ENCODE data around the gene ADPRM. TPM values are rescaled to one million over a fixed set of nuclear protein-coding genes. Genes with fewer than 3 reads are reported as not detected.
"Not testable (repeated sequence)": the region's sequence is repeated elsewhere in the genome, so short reads cannot be mapped to it uniquely, and the experiment has no call there.

ADPRM gene
- polyA plus RNA-seq, 1 donor from 2014 or later = 33.2 TPM

- no peaks in the 10 kb centered on the region for H3K9me3 Mint-ChIP-seq
- H3K4me3 Mint-ChIP-seq = no peak overlapping the region
- H3K27me3 Mint-ChIP-seq = no peaks in the 10 kb centered on the region
- H3K36me3 Mint-ChIP-seq = peaks cover 6% of the 10 kb centered on the region
- no peaks in the 10 kb centered on the region for H3K4me1 Mint-ChIP-seq
- no peak overlapping the region for H3K27ac Mint-ChIP-seq
Observed at GRCh38 chr17:10674704-10675103, 22.7 kb upstream of the ADPRM start.

GRCh38 chr17:10681866-10682446 is 15.4 kb upstream of the ADPRM start:
- Mint-ChIP-seq H3K4me3 (no peak overlapping the region), H3K27ac (peak overlapping the region in 1 of 3 donors; percentile 37), H3K4me1 (no peaks in the 10 kb centered on the region), H3K27me3 (no peaks in the 10 kb centered on the region), H3K36me3 (peaks cover 7% of the 10 kb centered on the region), H3K9me3 (no peaks in the 10 kb centered on the region)

DNA sequence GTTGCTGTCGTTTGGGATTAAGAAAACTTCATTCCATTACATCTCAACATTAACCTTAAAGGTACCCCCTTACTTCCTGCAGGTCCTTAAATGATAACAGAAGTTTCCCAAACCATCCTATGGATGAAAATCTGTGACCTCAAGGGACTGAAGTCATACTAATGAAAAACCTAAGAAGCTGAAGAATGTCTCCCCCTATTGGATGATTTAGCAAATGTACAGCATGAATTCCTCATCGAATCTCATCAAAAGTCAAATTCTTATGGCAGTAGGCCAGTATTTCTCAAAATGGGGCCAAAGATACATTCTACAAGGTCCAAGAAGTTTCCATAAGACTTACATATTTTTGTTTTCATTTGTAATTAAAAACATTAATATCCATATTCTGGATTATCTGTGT is 13.5 kb upstream of the ADPRM start:
- H3K36me3 Mint-ChIP-seq = peaks cover 8% of the 10 kb centered on the region
- H3K9me3 Mint-ChIP-seq = no peaks in the 10 kb centered on the region
- peaks cover 0 to 5% (median 0%) of the 10 kb centered on the region in 3 donors for H3K4me1 Mint-ChIP-seq
- H3K27me3 Mint-ChIP-seq = no peaks in the 10 kb centered on the region
- no peak overlapping the region for H3K27ac Mint-ChIP-seq
- H3K4me3 Mint-ChIP-seq = no peak overlapping the region

GRCh38 chr17:10687499-10687898 is 9.9 kb upstream of the ADPRM start:
- peaks cover 9% of the 10 kb centered on the region for H3K36me3 Mint-ChIP-seq
- H3K9me3 Mint-ChIP-seq = no peaks in the 10 kb centered on the region
- peaks cover 13 to 21% (median 17%) of the 10 kb centered on the region in 3 donors for H3K4me1 Mint-ChIP-seq
- H3K4me3 Mint-ChIP-seq = no peak overlapping the region
- no peaks in the 10 kb centered on the region for H3K27me3 Mint-ChIP-seq
- H3K27ac Mint-ChIP-seq = no peak overlapping the region

GRCh38 chr17:10695875-10696407 is 1.5 kb upstream of the ADPRM start:
- H3K27ac Mint-ChIP-seq = peak overlapping the region in 2 of 3 donors; percentile 78 to 97
- H3K4me3 Mint-ChIP-seq = peak overlapping the region in 3 of 4 donors; percentile 93 to 97 (median 96)
- H3K27me3 Mint-ChIP-seq, H3K36me3 Mint-ChIP-seq, H3K9me3 Mint-ChIP-seq: not testable (repeated sequence)
- H3K4me1 Mint-ChIP-seq = peaks cover 18 to 41% (median 31%) of the 10 kb centered on the region in 3 donors

DNA sequence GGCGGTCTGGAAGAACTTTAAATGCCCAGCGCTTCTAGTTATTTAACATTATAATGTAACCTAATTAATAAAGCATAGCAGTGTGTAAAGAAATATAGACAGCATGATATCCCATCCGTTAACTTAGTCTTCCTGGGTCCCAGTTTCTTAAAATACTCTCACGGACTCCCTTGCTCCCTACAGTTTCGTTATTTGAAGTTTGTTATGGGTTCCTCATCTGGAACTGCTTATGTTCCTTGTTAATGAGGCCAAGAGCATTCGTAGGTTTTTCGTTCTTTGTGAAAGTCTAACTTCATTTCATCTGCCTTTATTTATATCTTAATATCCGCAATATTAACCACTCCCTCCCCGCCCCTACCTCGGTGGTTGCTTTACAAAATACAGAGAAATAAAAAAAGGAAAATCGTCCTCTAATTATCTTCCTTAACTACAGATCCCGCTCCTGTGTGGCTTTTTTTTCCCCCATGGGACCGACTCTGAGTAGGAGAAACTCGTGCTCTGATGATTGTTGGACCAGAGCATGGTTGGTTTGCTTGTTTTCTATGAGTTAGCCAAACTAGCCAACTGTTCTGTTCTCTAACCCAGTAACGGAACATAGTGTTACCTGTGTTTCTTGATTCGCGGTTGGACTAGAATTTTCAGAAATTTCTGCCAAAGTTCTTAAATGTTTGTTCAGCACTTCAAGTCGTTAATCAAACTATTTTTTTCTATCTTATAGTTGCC is 863 bp downstream of the ADPRM start:
- H3K36me3 Mint-ChIP-seq = peaks cover 2% of the 10 kb centered on the region
- H3K27me3 Mint-ChIP-seq = no peaks in the 10 kb centered on the region

GRCh38 chr17:10699856-10700255 is 2.5 kb downstream of the ADPRM start:
- Mint-ChIP-seq H3K27me3 (no peaks in the 10 kb centered on the region), H3K4me1 (peaks cover 26 to 45% (median 35%) of the 10 kb centered on the region in 3 donors), H3K9me3 (no peaks in the 10 kb centered on the region), H3K27ac (peak overlapping the region; percentile 16 to 78 (median 74)), H3K4me3 (peak overlapping the region; percentile 16 to 72 (median 60)), H3K36me3 (peaks cover 2% of the 10 kb centered on the region)

More for the DNA sequence above, 863 bp downstream of the ADPRM start:
- H3K4me1 Mint-ChIP-seq = peaks cover 24 to 49% (median 42%) of the 10 kb centered on the region in 3 donors
- peak overlapping the region; percentile 87 to 97 (median 94) for H3K27ac Mint-ChIP-seq
- H3K4me3 Mint-ChIP-seq = peak overlapping the region; percentile 93 to 98 (median 95)
- H3K9me3 Mint-ChIP-seq = no peaks in the 10 kb centered on the region

GRCh38 chr17:10702574-10702973 is 5.2 kb downstream of the ADPRM start:
- Mint-ChIP-seq H3K4me3 (peak overlapping the region in 1 of 4 donors; percentile 23), H3K36me3 (no peaks in the 10 kb centered on the region), H3K27me3 (no peaks in the 10 kb centered on the region), H3K9me3 (no peaks in the 10 kb centered on the region), H3K4me1 (peaks cover 22 to 48% (median 31%) of the 10 kb centered on the region in 3 donors), H3K27ac (peak overlapping the region; percentile 3 to 54 (median 18))

DNA sequence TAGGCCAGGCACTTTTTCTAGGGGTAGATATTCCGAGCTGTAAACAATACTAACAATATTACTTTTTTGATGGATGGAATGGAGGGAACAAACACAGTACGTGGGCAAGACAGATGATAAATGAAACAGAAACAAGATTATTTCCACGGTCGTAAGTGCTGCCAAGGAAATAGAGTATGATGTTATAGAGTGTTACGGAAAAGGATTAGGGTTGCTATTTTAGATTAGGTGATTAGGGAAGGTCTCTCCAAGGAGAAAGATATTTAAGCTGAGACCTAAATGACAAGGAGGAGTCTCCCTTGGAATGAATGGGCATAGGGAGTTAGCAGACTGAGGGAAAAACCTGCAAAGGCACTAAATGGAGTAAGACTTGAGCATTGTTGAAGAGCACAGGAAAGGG is 8.3 kb downstream of the ADPRM start:
- Mint-ChIP-seq H3K4me1 (peaks cover 14 to 32% (median 20%) of the 10 kb centered on the region in 3 donors), H3K4me3 (no peak overlapping the region), H3K9me3 (no peaks in the 10 kb centered on the region), H3K27ac (peak overlapping the region in 1 of 3 donors; percentile 18), H3K27me3 (no peaks in the 10 kb centered on the region), H3K36me3 (no peaks in the 10 kb centered on the region)

- Mint-ChIP-seq H3K4me3 (no peak overlapping the region), H3K36me3 (peaks cover 3% of the 10 kb centered on the region), H3K4me1 (peaks cover 0 to 2% (median 0%) of the 10 kb centered on the region in 3 donors), H3K27ac (no peak overlapping the region), H3K9me3 (no peaks in the 10 kb centered on the region), H3K27me3 (no peaks in the 10 kb centered on the region)
Observed at GRCh38 chr17:10713318-10713717, 15.9 kb downstream of the ADPRM start.

DNA sequence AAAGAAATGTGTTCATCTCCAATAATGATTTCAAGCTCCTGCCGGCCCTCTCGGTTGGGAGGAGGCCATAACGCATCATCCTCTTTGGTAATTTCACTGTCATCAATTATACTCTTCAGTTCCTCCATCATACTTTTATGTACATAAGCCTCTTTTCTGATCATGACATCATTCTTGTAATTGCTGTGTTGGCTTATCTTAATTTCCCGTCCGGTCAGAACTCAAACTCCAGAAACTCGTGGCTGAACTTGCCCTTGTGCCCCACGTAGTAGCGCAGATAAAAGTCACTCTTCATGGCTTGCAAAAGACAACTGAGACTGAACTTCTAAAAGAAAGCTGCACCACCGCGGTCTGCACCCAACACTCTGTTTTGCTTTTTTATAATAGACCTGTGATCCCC is 18.8 kb downstream of the ADPRM start:
- Mint-ChIP-seq H3K36me3 (peaks cover 3% of the 10 kb centered on the region), H3K4me1 (no peaks in the 10 kb centered on the region), H3K27ac (no peak overlapping the region), H3K4me3 (no peak overlapping the region), H3K9me3 (no peaks in the 10 kb centered on the region), H3K27me3 (no peaks in the 10 kb centered on the region)

GRCh38 chr17:10718547-10718946 is 21.2 kb downstream of the ADPRM start:
- no peak overlapping the region for H3K4me3 Mint-ChIP-seq
- H3K9me3 Mint-ChIP-seq = no peaks in the 10 kb centered on the region
- no peak overlapping the region for H3K27ac Mint-ChIP-seq
- no peaks in the 10 kb centered on the region for H3K36me3 Mint-ChIP-seq
- no peaks in the 10 kb centered on the region for H3K4me1 Mint-ChIP-seq
- H3K27me3 Mint-ChIP-seq = no peaks in the 10 kb centered on the region

GRCh38 chr17:10724546-10725195 is 27.3 kb downstream of the ADPRM start:
- Mint-ChIP-seq H3K4me3 (no peak overlapping the region), H3K27me3 (no peaks in the 10 kb centered on the region), H3K27ac (no peak overlapping the region), H3K4me1 (no peaks in the 10 kb centered on the region), H3K36me3 (peaks cover 4% of the 10 kb centered on the region), H3K9me3 (no peaks in the 10 kb centered on the region)

DNA sequence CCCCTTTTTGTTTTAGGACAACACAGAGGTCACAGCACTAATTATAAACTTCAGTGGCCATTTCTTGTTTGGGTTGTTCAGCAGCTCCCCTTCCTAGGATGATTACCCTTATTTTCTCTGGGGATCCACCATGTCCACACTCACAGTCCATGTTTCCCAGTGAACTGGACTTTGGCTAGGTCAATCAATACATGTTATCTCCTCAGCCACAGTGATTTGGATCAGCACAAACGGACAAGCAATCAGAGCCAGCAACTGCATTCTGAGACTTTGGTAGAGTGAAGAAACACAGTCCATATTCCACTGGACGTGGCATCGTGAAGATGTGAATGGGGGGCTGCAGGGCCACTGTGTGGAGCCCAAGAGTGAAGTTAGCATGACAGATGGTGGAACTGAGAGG is 27.9 kb downstream of the ADPRM start:
- H3K4me1 Mint-ChIP-seq = peaks cover 0 to 2% (median 0%) of the 10 kb centered on the region in 3 donors
- H3K36me3 Mint-ChIP-seq = peaks cover 4% of the 10 kb centered on the region
- H3K27ac Mint-ChIP-seq = no peak overlapping the region
- H3K4me3 Mint-ChIP-seq = no peak overlapping the region
- no peaks in the 10 kb centered on the region for H3K27me3 Mint-ChIP-seq
- H3K9me3 Mint-ChIP-seq = no peaks in the 10 kb centered on the region

DNA sequence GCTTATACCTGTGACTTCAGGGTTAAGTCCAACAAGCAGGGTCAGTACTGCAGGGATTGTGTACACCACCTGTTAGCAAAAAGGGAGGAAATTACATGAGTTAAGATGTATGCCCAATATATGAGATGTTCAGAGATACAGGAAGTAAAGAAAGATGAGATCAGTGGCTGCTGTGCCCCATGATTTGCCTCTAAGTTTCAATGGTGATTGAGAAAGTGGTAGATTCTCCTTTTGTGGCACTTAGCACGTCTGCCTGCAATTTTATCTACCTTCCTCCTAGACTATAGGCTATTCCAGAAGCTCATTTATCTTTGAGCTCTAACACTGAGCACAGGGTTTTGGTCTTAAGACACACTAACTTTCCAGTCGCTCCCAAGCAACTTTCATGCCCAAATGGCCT is 28.8 kb downstream of the ADPRM start:
- H3K9me3 Mint-ChIP-seq = no peaks in the 10 kb centered on the region
- H3K36me3 Mint-ChIP-seq = peaks cover 4% of the 10 kb centered on the region
- H3K4me1 Mint-ChIP-seq = peaks cover 3 to 8% (median 6%) of the 10 kb centered on the region in 3 donors
- H3K27me3 Mint-ChIP-seq = no peaks in the 10 kb centered on the region
- H3K27ac Mint-ChIP-seq = no peak overlapping the region
- no peak overlapping the region for H3K4me3 Mint-ChIP-seq

All from IgD-negative memory B cell (primary cell).